Activated naive CD8-positive, alpha-beta T cell treated with anti-CD3 and anti-CD28 coated beads, Interleukin-2, amount 10 ng/mL, durations not matched to agents 7 days and 5 days (primary cell): ENCODE data around the gene POTEM. TPM values are rescaled to one million over a fixed set of nuclear protein-coding genes. Genes with fewer than 3 reads are reported as not detected.
"Not testable (repeated sequence)": the region's sequence is repeated elsewhere in the genome, so short reads cannot be mapped to it uniquely, and the experiment has no call there.

Experiments
- ATAC-seq: fragments of 150-1000 bp; cut with Tn5 transposase; one replicate; pipeline ENCODE4 v1.10.0; 2021; ENCODE audit warnings: low read depth, moderate library complexity
- POLR2A ChIA-PET: fragments of 350-600 bp; sonication (Branson Sonifier 250); formaldehyde crosslinking; loops from one replicate; lab custom pipeline; 2021; ENCODE audit warnings: antibody characterized with exemption; lab: Charles Lee
- DNase-seq: peaks from one replicate; pipeline ENCODE4 v3.0.0; 2021
- H3K27ac Mint-ChIP-seq: one replicate; pipeline ENCODE4 v1.8.0; 2022; ENCODE audit warnings: mild to moderate bottlenecking, mixed read lengths
- H3K27me3 Mint-ChIP-seq: one replicate; pipeline ENCODE4 v1.8.0; 2022; ENCODE audit warnings: mild to moderate bottlenecking, moderate library complexity, mixed read lengths
- H3K36me3 Mint-ChIP-seq: one replicate; pipeline ENCODE4 v1.8.0; 2021; ENCODE audit warnings: mild to moderate bottlenecking, mixed read lengths
- H3K4me1 Mint-ChIP-seq: one replicate; pipeline ENCODE4 v1.8.0; 2021; ENCODE audit warnings: mixed read lengths
- H3K4me3 Mint-ChIP-seq: one replicate; pipeline ENCODE4 v1.8.0; 2022; ENCODE audit warnings: mild to moderate bottlenecking, moderate library complexity, mixed read lengths
- H3K9me3 Mint-ChIP-seq: one replicate; pipeline ENCODE4 v1.8.0; 2021; ENCODE audit warnings: mixed read lengths
- total RNA-seq, 2 experiments: library from RNA; stranded (reverse); gene quantifications; one replicate each; pipeline ENCODE4 v1.2.3, GENCODE V29; 2021

Gene POTEM
- total RNA-seq, 2 experiments from 2014 or later: not detected

DNA sequence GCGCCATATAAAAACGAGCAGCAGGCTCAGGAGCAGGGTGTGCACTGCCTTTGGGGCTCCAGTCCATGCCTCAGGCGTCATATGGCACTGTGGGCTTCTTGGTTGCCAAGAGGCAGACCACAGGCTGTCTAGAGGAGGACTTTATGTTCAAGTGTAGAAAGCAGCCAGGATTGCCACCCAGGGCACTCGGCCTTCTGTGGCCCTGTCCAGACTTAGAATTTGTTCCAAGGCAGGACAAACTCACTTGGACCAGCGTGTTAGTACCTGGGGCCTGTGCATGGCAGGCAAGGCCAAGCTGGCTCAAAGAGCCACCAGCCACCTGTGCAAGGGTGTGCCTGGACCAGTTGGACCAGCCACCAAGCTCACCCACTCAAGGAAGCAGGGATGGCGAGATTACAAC is 40.4 kb downstream of the POTEM start:
- H3K4me1 Mint-ChIP-seq, H3K9me3 Mint-ChIP-seq, POLR2A ChIA-PET, ATAC-seq, H3K4me3 Mint-ChIP-seq, H3K27ac Mint-ChIP-seq, H3K27me3 Mint-ChIP-seq, DNase-seq, H3K36me3 Mint-ChIP-seq: not testable (repeated sequence)

DNA sequence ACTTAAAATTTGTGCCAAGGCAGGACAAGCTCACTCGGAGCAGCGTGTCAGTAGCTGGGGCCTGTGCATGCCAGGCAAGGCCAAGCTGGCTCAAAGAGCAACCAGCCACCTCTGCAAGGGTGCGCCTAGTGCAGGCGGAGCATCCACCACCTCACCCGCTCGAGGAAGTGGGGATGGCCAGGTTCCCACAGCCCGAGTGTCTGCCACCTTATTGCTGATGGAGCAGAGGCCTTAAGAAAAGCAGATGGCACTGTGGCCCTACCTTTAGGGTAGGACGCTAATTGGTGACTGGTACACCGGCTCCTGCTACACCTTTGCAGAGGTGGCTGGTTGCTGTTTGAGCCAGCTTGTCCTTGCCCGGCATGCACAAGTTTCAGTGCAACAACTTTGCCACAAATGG is 43.8 kb downstream of the POTEM start:
- H3K27ac Mint-ChIP-seq, H3K9me3 Mint-ChIP-seq, DNase-seq, H3K36me3 Mint-ChIP-seq, POLR2A ChIA-PET, H3K4me1 Mint-ChIP-seq, H3K4me3 Mint-ChIP-seq, ATAC-seq, H3K27me3 Mint-ChIP-seq: not testable (repeated sequence)

DNA sequence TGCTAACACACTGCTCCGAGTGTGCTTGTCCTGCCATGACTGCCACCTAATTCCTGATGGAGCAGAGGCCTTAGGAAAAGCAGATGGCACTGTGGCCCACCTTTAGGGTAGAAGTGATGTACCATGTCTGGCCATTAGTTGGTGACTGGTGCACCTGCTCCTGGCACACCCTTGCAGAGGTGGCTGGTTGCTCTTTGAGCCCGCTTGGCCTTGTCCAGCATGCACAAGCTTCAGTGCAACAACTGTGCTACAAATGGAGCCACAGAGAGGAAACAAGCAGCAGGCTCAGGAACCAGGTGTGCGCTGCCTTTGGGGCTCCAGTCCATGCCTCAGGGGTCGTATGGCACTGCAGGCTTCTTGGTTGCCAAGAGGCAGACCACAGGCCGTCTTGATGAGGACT is 44.5 kb downstream of the POTEM start:
- POLR2A ChIA-PET, H3K4me3 Mint-ChIP-seq, H3K27ac Mint-ChIP-seq, DNase-seq, ATAC-seq, H3K27me3 Mint-ChIP-seq, H3K9me3 Mint-ChIP-seq, H3K4me1 Mint-ChIP-seq, H3K36me3 Mint-ChIP-seq: not testable (repeated sequence)

DNA sequence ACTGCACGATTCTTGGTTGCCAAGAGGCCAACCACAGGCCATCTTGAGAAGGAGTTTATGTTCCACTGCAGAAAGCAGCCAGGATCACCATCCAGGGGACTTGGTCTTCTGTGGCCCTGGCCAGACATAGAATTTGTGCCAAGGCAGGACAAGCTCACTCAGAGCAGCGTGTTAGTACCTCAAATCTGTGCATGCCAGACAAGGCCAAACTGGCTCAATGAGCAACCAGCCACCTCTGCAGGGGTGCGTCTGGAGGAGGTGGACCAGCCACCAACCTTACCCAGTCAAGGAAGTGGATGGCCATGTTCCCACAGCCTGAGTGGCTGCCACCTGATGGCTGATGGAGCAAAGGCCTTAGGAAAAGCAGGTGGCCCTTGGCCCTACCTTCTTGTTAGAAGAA is 48.0 kb downstream of the POTEM start:
- H3K27ac Mint-ChIP-seq, H3K4me3 Mint-ChIP-seq, POLR2A ChIA-PET, H3K36me3 Mint-ChIP-seq, ATAC-seq, H3K4me1 Mint-ChIP-seq, H3K9me3 Mint-ChIP-seq, DNase-seq, H3K27me3 Mint-ChIP-seq: not testable (repeated sequence)

DNA sequence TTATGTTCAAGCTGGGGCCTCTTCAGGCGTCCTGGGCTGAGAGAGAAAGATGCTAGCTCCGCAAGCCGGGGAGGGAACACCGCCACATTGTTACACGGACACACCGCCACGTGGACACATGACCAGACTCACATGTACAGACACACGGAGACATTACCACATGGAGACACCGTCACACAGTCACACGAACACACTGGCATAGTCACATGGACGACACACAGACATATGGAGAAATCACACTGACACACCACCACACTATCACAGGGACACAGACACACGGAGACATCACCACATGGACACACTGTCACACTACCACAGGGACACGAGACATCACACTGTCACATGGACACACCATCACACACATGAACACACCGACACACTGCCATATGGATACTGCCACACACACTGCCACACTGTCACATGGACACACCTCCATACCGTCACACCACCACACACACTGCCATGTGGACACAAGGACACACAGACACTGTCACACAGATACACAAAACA is 57.9 kb downstream of the POTEM start:
- H3K4me1 Mint-ChIP-seq, DNase-seq, H3K9me3 Mint-ChIP-seq, H3K36me3 Mint-ChIP-seq, H3K27ac Mint-ChIP-seq, ATAC-seq, H3K27me3 Mint-ChIP-seq, POLR2A ChIA-PET, H3K4me3 Mint-ChIP-seq: not testable (repeated sequence)

DNA sequence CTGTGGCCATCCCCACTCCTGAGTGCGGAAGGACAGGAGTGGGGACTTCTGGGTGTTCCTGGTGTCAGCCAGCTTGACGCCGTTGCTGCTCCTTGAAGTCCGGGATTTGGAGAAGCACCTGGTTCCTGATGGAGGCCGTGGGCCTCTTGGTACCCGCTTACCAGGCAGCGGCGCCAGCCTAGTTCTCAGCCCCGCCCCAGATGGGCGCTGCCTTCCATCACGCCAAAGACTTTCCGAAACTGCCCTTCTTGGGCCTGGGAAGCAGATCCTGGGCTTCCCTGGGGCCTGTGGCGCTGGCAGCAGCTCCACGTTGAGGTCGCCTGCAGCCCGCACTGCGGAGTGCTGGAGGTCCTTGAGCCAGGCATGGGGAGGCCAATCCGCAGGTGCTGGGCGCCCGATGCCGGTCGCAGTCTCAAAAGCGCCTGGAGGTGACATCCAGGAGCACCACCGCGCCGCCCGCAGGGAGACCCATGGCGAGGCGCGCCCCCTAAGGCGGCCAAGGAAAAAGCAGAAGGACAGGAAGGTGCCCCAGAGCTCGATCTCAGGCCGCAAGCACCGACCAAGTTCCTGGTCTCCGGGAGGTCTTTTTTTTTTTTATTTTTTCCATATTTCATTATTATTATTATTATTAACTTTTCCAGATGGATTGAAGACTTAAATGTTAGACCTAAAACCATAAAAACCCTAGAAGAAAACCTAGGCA is 59.6 kb downstream of the POTEM start:
- H3K4me1 Mint-ChIP-seq, H3K4me3 Mint-ChIP-seq, ATAC-seq, H3K27me3 Mint-ChIP-seq, DNase-seq, H3K9me3 Mint-ChIP-seq, H3K27ac Mint-ChIP-seq, POLR2A ChIA-PET, H3K36me3 Mint-ChIP-seq: not testable (repeated sequence)

DNA sequence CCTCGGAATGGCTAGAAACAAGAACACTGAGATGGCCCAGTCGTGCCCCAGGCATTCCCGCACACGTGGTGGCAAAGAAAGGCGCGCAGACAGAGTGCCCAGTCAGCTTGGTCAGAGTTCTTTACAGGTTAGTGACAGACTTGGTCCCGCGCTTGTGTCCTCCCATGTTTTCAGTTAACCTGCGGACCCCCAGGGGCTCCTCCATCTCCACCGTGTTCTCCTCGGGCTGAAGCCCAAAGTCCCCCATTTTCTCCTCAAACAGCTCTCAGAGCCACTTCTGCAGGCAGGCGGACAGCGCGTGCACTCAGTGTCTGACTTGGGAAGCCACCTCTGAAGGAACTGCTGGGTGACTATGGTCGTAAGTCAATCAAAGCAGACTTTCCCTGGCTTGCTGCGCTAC is 60.7 kb downstream of the POTEM start:
- POLR2A ChIA-PET, DNase-seq, H3K9me3 Mint-ChIP-seq: not testable (repeated sequence)

DNA sequence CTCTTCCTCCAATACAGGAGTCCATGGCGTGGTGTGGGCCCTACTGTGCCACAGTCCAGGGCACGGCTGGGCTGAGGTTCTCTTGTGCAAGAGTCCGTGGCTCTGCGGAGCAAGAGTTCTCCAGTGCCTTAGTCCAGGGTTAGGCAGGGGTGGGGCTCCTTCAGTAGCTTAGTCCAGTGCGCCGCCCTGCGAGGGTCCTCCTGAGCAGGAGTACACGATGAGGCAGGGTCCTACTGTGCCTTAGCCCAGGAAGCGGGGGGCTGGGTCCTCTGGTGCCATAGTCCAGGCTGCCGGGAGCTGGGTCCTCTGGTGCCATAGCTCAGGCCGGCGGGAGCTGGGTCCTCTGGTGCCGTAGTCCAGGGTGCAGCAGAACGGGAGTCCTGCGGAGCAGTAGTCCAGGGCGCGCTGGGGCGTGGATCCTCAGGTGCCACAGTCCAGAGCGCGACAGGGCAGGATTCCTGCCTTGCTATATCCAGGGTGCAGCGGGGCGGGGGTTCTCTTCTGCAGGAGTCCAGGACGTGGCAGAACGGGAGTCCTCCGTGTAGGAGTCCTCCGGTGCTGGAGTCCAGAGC is 69.7 kb downstream of the POTEM start:
- POLR2A ChIA-PET, DNase-seq, H3K4me1 Mint-ChIP-seq: not testable (repeated sequence)

More for the DNA sequence above, 60.7 kb downstream of the POTEM start:
- not testable (repeated sequence) for H3K4me1 Mint-ChIP-seq, ATAC-seq, H3K4me3 Mint-ChIP-seq, H3K27me3 Mint-ChIP-seq, H3K36me3 Mint-ChIP-seq, H3K27ac Mint-ChIP-seq

DNA sequence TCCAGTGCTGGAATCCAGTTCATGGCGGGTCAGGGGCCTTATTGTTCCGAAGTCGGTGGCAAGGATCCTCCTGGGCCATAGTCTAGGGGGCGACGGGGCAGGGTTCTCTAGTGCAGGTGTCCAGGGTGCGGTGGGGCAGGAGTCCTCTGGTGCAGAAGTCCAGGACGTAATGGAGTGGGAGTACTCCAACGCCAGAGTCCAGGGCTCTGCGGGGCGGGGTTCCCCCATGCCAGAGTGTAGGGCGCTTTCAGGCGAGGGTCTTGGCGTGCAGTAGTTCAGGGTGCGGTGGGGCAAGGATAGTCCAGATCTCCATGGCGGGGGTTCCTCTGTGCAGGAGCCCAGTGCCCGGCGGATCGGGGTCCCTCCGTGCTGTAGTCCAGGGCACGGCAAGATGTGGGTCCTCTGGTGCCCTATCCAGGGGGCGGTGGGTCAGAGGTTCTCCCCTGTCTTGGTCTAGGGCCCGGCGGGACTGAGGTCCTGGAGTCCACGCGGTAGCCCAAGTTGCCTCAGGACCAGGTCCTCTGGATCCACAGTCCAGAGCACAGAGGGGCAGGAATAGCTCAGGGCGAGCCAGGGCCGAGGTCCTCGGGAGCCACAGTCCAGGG is 70.9 kb downstream of the POTEM start:
- H3K27ac Mint-ChIP-seq, H3K4me1 Mint-ChIP-seq, H3K27me3 Mint-ChIP-seq, H3K4me3 Mint-ChIP-seq, DNase-seq, POLR2A ChIA-PET, H3K9me3 Mint-ChIP-seq, H3K36me3 Mint-ChIP-seq, ATAC-seq: not testable (repeated sequence)

More for the DNA sequence above, 69.7 kb downstream of the POTEM start:
- not testable (repeated sequence) for H3K27me3 Mint-ChIP-seq, ATAC-seq, H3K4me3 Mint-ChIP-seq, H3K27ac Mint-ChIP-seq, H3K36me3 Mint-ChIP-seq, H3K9me3 Mint-ChIP-seq

DNA sequence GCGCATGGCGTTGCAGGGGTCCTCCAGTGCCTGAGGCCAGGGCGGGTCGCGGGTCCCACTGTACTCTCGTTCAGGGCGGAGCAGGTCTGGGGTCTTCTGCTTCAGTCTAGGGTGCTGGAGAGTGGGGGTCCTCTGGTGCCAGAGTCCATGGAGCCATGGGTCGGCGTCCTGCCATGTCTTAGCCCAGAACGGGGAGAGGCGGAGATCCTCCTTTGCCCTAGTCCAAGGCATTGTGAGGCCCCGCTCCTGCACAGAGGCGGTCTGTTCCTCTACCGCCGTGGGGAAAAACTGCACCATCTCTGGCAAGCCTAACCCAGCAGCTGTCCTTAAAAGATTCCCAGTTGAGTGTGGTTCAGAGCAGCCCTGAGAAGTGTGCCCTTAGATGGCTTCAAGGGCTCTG is 71.6 kb downstream of the POTEM start:
- H3K27me3 Mint-ChIP-seq, POLR2A ChIA-PET, H3K4me3 Mint-ChIP-seq, H3K36me3 Mint-ChIP-seq, DNase-seq, ATAC-seq, H3K27ac Mint-ChIP-seq, H3K9me3 Mint-ChIP-seq, H3K4me1 Mint-ChIP-seq: not testable (repeated sequence)

DNA sequence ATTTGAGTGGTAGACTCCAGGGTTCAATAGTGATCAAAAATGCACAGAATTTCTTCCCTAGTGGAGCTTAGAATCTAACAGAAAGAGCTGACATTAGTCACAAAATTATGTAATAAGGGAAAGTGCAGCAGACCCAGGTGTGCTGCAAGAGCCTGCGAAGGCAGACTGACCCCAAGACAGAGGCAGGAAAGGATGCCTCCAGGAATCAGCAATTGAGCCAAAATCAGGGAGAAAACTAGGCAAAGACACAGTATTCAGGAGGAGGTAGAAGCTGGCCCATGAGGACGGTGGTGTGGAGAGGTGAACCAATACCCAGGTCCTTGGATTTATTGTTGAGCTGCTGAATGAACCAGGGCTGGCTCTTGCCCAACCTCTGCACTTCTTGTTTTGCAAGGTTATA is 76.2 kb downstream of the POTEM start:
- H3K27ac Mint-ChIP-seq, H3K4me3 Mint-ChIP-seq, H3K4me1 Mint-ChIP-seq, DNase-seq, ATAC-seq, H3K9me3 Mint-ChIP-seq, H3K36me3 Mint-ChIP-seq, H3K27me3 Mint-ChIP-seq, POLR2A ChIA-PET: not testable (repeated sequence)
